ENCODE data around the gene TMCC1. TPM values are rescaled to one million over a fixed set of nuclear protein-coding genes. Genes with fewer than 3 reads are reported as not detected.

Gene TMCC1
- total RNA-seq, 4 donors from 2014 or later = 23.2 to 78.7 (median 54.1) TPM

- TF ChIP-seq, protein P1, sequence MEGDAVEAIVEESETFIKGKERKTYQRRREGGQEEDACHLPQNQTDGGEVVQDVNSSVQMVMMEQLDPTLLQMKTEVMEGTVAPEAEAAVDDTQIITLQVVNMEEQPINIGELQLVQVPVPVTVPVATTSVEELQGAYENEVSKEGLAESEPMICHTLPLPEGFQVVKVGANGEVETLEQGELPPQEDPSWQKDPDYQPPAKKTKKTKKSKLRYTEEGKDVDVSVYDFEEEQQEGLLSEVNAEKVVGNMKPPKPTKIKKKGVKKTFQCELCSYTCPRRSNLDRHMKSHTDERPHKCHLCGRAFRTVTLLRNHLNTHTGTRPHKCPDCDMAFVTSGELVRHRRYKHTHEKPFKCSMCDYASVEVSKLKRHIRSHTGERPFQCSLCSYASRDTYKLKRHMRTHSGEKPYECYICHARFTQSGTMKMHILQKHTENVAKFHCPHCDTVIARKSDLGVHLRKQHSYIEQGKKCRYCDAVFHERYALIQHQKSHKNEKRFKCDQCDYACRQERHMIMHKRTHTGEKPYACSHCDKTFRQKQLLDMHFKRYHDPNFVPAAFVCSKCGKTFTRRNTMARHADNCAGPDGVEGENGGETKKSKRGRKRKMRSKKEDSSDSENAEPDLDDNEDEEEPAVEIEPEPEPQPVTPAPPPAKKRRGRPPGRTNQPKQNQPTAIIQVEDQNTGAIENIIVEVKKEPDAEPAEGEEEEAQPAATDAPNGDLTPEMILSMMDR (IDR thresholded peaks at IDR 0.05) = no peak
- intact Hi-C loops (cut with DNase I; ENCODE audit: low total_unique reads) = loop anchor here (10.0 kb wide), 1 partner anchor 281 kb away; no protein-coding TSS in a partner anchor
Observed at GRCh38 chr3:129654131-129654530, 239.4 kb downstream of the TMCC1 start.

GRCh38 chr3:129653019-129653418, 240.5 kb downstream of the TMCC1 start:
- no peak for DNase-seq
- no peak overlapping the region for H3K4me3 ChIP-seq
- no peak for TF ChIP-seq POLR2A (IDR thresholded peaks at IDR 0.05)
- TF ChIP-seq, protein P1 (IDR thresholded peaks at IDR 0.05) = no peak
- intact Hi-C loops (cut with DNase I; ENCODE audit: low total_unique reads) = loop anchor here (10.0 kb wide), 1 partner anchor 282 kb away; no protein-coding TSS in a partner anchor
- H3K27ac ChIP-seq = no peak overlapping the region
- H3K36me3 ChIP-seq = no peaks in the 10 kb centered on the region
- no peaks in the 10 kb centered on the region for H3K27me3 ChIP-seq
- H3K4me1 ChIP-seq = peaks cover 0 to 11% of the 10 kb centered on the region in 2 donors
- no peaks in the 10 kb centered on the region for H3K9me3 ChIP-seq

More at GRCh38 chr3:129654131-129654530, 239.4 kb downstream of the TMCC1 start:
- Histone ChIP-seq H3K4me1 (peaks cover 0 to 14% of the 10 kb centered on the region in 2 donors), H3K36me3 (no peaks in the 10 kb centered on the region), H3K9me3 (no peaks in the 10 kb centered on the region), H3K4me3 (no peak overlapping the region), H3K27me3 (no peaks in the 10 kb centered on the region), H3K27ac (no peak overlapping the region)
- DNase-seq = no peak

- no peak overlapping the region for H3K27ac ChIP-seq
- no peaks in the 10 kb centered on the region for H3K9me3 ChIP-seq
Observed at GRCh38 chr3:129651435-129652202, 241.9 kb downstream of the TMCC1 start.

GRCh38 chr3:129650256-129650872, 243.1 kb downstream of the TMCC1 start:
- no peak overlapping the region for H3K4me3 ChIP-seq
- H3K27ac ChIP-seq = no peak overlapping the region
- peaks cover 0 to 5% of the 10 kb centered on the region in 2 donors for H3K4me1 ChIP-seq
- H3K36me3 ChIP-seq = no peaks in the 10 kb centered on the region
- intact Hi-C loops (cut with DNase I; ENCODE audit: low total_unique reads) = loop anchor here (10.0 kb wide), 1 partner anchor 284 kb away; no protein-coding TSS in a partner anchor
- H3K9me3 ChIP-seq = no peaks in the 10 kb centered on the region
- TF ChIP-seq, protein P1 (IDR thresholded peaks at IDR 0.05) = peak; percentile 63 to 83 (median 75)
- TF ChIP-seq POLR2A (IDR thresholded peaks at IDR 0.05) = no peak
- DNase-seq = peak; percentile 84 to 86
- no peaks in the 10 kb centered on the region for H3K27me3 ChIP-seq

More at GRCh38 chr3:129651435-129652202, 241.9 kb downstream of the TMCC1 start:
- peaks cover 0 to 5% of the 10 kb centered on the region in 2 donors for H3K4me1 ChIP-seq
- intact Hi-C loops (cut with DNase I; ENCODE audit: low total_unique reads) = loop anchor here (10.0 kb wide), 1 partner anchor 283 kb away; no protein-coding TSS in a partner anchor
- H3K27me3 ChIP-seq = no peaks in the 10 kb centered on the region
- peak in 1 of 2 donors; percentile 24 for DNase-seq
- TF ChIP-seq, protein P1 (IDR thresholded peaks at IDR 0.05) = no peak
- no peak for TF ChIP-seq POLR2A (IDR thresholded peaks at IDR 0.05)
- H3K36me3 ChIP-seq = no peaks in the 10 kb centered on the region
- no peak overlapping the region for H3K4me3 ChIP-seq

DNA sequence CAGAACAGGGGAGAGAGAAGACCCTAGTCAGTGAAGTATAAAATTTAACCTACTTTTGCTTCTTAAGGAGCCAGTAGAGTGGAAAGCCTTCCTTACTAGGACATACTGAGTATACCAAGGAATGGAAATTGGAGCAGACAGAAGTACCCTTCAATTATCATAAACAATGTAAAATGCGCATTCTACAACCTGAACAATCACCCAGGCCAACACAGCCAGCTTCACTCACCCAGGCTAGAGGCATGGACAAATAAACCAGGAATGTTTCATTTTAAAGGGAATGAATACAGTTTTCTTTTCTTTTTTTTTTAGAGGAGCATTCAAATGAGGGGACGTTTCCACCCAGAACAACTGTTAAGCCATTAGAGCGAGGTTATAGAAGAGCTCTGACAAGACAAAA, 245.1 kb downstream of the TMCC1 start:
- no peak overlapping the region for H3K4me3 ChIP-seq
- H3K27me3 ChIP-seq = no peaks in the 10 kb centered on the region
- no peaks in the 10 kb centered on the region for H3K36me3 ChIP-seq
- no peak overlapping the region for H3K27ac ChIP-seq
- H3K9me3 ChIP-seq = no peaks in the 10 kb centered on the region
- TF ChIP-seq, protein P1 (IDR thresholded peaks at IDR 0.05) = no peak
- TF ChIP-seq POLR2A (IDR thresholded peaks at IDR 0.05) = no peak
- intact Hi-C loops (cut with DNase I; ENCODE audit: low total_unique reads) = no loop called here
- peaks cover 0 to 5% of the 10 kb centered on the region in 2 donors for H3K4me1 ChIP-seq
- DNase-seq = no peak
